Measurements from ENCODE around the gene MCM8.

GRCh38 chr20:6040958-6041807, 90.7 kb downstream of the MCM8 start:
- no peak for TF ChIP-seq CTCF (IDR thresholded peaks at IDR 0.05)
- no peak for TF ChIP-seq EZH2 (IDR thresholded peaks at IDR 0.05; ENCODE audit: borderline replicate concordance, insufficient read depth, low read depth, low read length, poor library complexity, severe bottlenecking)
